Measurements from ENCODE around the gene EFCAB5.
"Not testable (repeated sequence)": the region's sequence is repeated elsewhere in the genome, so short reads cannot be mapped to it uniquely, and the experiment has no call there.

The EFCAB5 gene

GRCh38 chr17:30093463-30094147, 152.2 kb downstream of the EFCAB5 start:
- DNase-seq (ENCODE audit: low spot score) (peak; percentile 81), FAIRE-seq (no peak)

DNA sequence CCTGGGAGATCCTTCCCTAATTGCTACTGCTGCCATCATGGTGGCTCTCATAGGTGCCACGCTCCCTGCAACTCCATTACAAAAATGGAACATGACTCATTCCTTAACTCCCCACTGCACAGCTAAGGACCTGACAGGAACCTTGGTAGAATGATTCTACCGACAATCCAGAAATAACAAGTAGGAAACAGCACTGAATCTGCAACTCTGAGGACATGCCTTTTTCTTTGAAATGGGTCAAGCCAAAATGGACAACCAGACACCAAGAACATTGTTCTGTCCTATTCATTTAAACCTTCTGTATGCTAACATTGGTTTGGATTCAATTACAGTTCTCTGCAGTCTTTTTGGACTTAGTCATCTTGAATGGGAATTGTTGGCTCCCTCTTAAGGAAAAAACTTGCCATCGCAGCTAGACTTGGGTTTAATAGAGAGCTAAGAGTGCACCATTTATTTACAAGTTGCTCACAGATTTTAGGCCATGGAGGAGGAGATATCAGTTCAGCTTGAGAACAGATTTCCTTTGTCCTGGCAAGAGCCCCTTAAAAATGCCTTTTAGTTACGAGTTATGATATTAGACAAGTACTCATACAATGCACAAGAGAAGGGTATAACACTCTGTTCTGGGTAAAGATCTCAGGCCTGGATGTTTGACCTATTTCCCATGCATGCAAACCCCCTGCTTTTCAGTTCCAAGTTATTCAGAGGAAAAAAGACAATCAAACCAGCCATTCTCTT, 154.2 kb downstream of the EFCAB5 start:
- FAIRE-seq (peak; percentile 48), DNase-seq (ENCODE audit: low spot score) (peak; percentile 67)

DNA sequence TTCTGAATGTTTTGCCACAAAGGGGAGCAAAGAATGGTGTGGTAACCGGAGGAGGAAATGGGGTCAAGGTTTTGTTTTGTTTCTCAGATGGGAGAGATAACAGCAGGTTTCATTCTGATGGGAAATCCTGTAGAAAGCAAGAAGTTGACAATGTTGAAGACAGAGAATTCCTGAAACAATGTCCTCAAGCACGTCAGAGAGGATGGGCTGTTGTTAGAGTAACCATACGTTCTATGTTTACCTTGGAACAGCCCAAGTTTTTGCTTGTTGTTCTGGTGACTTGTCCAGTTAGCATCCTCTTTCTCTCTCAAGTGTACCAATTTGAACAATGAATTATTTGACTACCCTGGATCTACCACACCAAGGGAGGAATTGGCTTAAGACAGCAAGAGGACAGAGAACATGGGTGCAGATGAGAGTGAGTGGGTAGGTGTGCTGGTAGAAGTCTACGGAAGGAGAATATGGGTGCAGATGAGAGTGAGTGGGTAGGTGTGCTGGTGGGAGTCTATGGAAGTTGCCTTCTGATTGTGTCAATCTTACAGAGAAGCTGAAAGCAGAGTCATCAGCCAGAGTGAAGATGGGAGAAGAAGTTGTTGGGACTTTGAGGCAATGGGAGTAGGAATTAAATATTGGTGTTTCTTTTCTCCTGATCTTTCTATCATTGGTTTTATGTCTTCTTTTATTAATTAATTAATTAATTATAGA, 160.4 kb downstream of the EFCAB5 start:
- no peak for DNase-seq (ENCODE audit: low spot score)
- FAIRE-seq: no peak

DNA sequence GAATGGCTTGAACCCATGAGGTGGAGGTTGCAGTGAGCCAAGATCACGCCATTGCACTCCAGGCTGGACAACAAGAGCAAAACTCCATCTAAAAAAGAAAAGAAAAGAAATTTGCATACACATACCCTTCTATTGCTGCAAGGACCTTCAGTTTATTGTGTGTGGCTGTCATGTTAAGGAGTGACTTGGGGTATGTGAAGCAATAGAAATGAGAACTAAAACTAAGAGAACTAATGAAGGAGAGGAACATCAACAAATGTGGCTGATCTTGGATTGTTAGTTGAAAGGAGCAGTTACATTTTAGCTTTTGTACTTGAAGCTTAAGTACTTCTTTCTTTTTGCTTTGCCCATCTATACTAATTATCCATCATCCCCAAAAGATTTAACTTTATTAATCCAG, 162.5 kb downstream of the EFCAB5 start:
- DNase-seq (ENCODE audit: low spot score) (no peak), FAIRE-seq (no peak)

GRCh38 chr17:30104575-30105339, 163.3 kb downstream of the EFCAB5 start:
- FAIRE-seq (peak; percentile 74), DNase-seq (ENCODE audit: low spot score) (peak; percentile 80)

DNA sequence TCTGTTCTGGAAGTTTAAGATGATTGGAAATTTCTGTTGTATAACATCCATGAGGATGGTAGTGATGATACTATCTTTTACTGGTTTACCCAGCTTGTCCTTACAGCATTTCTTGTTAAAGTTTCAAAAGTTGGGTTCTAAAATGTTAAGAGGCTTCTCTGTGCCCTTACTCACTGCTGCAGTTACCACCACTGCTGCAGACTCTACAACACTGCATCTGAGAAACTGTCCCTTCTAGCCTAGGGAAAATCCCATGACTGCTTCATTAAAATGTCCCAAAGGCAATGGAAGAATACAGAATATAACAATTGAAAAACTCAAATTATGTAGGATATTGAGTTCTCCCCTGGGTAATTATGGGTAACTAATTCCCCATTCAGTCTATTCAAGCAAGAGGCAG, 171.4 kb downstream of the EFCAB5 start:
- FAIRE-seq (no peak), DNase-seq (ENCODE audit: low spot score) (no peak)

- FAIRE-seq (no peak), DNase-seq (ENCODE audit: low spot score) (peak; percentile 25)
Measured at GRCh38 chr17:30113213-30113612, 171.8 kb downstream of the EFCAB5 start.

- FAIRE-seq: no peak
- no peak for DNase-seq (ENCODE audit: low spot score)
Measured at GRCh38 chr17:30116345-30116660, 174.9 kb downstream of the EFCAB5 start.

GRCh38 chr17:30116661-30117551, 175.5 kb downstream of the EFCAB5 start, which contains the start of gene NSRP1:
Gene NSRP1, plus strand, starts transcription at chr17:30116816. Its CDS starts 28 bp downstream, at chr17:30116844.
- FAIRE-seq: peak; percentile 98
- peak; percentile 97 for DNase-seq (ENCODE audit: low spot score)

DNA sequence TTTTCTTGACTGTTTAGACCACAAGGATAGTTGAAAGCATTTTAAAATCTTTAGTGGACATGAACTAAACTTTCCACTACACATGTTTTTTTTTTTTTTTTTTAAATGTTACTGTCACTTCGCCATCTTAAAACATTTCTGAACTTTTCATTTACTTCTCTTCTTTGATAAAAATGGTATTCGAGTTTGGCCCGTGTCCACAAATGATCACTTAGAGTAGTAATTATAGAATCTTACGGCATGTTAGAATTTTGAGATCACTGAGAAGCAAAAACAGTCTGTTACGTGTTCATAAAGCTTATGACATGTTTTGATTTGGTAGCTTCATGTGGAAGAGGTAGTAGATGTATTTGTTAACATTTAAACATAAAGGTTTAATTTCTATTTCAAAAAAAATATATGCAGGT, 176.2 kb downstream of the EFCAB5 start:
- DNase-seq (ENCODE audit: low spot score) (no peak), FAIRE-seq (no peak)

GRCh38 chr17:30118635-30119034, 177.2 kb downstream of the EFCAB5 start:
- FAIRE-seq; DNase-seq (ENCODE audit: low spot score): not testable (repeated sequence)

DNA sequence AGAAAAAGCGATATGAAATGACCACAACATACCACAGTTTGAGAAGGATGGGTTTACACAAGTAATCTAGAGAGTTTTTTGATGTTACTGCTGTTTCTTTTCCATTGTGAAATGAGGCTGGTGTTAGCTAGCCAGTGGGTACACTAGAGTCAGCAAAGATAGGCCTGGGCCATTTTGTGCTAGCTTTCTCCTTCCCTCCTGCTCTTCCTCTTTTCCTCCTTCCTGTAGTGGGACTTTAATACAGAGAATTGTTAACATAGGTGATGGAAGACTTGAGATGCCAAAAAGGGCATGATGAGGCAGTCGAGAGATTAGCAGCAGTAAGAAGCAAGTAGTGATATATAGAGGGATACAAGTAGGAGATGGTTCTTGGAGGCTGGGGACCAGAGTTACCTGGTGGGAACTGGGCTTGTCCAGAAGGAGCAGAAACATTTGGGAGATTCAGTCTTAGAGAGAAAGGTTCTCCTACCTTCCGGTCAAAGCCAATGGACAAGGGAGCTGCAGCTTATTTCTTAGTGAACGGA, 182.9 kb downstream of the EFCAB5 start:
- FAIRE-seq: no peak
- no peak for DNase-seq (ENCODE audit: low spot score)

DNA sequence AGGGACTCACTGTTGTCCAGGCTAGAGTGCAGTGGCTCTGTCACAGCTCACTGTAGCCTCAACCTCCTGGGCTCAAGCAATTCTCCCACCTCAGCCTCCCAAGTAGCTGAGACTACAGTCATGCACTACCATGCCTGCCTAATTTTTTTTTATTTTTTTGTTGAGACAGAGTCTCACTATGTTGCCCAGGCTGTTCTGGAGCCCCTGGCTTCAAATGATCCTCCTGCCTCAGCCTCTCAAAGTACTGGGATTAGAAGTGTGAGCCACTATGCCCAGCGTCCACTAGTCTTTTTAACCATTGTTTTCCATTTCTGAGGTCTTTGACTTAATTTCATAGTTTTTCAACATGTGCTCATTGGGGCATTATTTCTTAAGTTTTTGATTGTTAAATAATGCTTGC, 188.7 kb downstream of the EFCAB5 start:
- FAIRE-seq: no peak
- DNase-seq (ENCODE audit: low spot score): no peak

DNA sequence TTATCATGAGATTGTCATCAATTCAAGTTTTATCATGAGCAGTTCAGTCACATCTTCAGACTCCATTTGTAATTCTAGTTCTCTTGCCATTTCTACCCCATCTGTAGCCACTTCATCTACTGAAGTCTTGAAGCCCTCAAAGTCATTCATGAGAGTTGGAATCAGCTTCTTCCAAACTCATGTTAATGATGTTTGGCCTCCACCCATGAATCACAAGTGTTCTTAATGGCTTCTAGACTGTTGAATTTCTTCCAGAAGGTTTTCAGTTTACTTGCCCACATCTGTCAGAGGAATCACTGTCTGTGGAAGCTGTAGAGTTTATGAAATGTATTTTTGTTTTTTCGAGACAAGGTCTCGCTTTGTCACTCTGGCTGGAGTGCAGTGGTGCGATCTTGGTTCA, 191.2 kb downstream of the EFCAB5 start:
- DNase-seq (ENCODE audit: low spot score) (no peak), FAIRE-seq (no peak)

DNA sequence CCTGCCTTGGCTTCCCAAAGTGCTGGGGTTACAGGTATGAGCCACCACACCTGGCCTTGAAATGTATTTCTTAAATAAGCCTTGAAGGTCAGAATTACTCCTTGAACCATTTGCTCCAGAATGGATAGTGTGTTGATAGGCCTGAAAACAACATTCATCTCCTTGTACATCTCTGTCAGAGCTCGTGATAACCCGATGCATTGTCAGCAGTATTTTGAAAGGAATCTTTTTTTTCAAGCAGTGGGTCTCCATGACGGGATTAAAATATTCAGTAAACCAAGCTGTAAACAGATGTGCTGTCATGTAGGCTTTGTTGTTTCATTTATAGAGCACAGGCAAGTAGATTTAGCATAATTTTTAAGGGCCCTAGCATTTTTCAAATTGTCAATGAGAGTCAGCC, 191.8 kb downstream of the EFCAB5 start:
- no peak for FAIRE-seq
- no peak for DNase-seq (ENCODE audit: low spot score)

DNA sequence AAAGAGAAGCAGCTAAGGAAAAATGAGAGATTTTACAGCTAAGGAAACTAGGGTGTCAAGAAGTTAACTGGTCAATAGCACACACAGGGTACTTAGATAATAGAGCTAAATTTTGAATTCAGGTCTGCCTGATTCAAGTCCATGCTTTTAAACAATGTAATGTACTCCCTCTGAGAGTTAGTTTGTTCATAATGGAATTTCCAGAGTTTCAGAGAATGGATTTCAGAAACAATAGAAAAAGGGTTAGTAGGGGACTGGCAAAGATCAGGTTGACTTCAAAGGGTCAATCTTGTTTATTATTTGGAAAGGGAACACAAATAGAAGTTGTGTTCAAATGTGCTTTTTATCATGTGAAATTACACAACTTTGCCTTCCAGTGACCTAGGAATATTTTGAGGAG, 193.1 kb downstream of the EFCAB5 start:
- no peak for FAIRE-seq

GRCh38 chr17:30137158-30137557, 195.7 kb downstream of the EFCAB5 start:
- FAIRE-seq (no peak), DNase-seq (ENCODE audit: low spot score) (no peak)

More for the DNA sequence above, 193.1 kb downstream of the EFCAB5 start:
- DNase-seq (ENCODE audit: low spot score): no peak

DNA sequence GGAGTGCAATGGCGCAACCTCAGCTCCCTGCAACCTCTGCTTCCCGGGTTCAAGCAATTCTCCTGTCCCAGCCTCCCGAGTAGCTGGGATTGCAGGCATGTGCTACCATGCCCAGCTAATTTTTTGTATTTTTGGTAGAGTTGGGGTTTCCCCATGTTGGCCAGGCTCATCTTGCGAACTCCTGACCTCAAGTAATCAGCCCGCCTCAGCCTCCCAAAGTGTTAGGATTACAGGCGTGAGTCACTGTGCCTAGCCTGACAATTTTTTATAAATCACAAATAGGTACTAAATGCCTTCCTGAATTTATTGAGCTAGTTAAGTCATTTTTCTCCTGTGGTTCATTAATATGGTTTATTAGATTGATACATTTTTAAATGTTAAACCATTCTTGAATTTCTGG, 206.4 kb downstream of the EFCAB5 start:
- not testable (repeated sequence) for DNase-seq (ENCODE audit: low spot score); FAIRE-seq

GRCh38 chr17:30148376-30148775, 206.9 kb downstream of the EFCAB5 start:
- DNase-seq (ENCODE audit: low spot score) (no peak), FAIRE-seq (no peak)

DNA sequence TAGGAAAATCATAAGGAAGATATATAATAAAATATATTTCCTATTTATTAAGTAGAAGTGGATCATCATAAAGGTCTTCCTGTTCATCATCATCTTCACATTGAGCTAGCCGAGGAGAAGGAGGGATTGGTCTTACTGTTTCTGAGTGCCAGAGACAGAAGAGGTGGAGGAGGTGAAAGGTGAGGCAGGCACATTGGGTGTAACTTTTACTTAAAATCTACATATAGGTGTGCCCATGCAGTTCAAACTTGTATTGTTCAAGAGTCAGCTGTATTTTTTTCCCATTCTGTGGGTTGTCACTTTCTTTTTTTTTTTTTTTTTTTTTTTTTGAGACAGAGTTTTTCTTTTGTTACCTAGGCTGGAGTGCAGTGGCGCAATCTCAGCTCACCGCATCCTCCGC, 210.0 kb downstream of the EFCAB5 start:
- FAIRE-seq (no peak), DNase-seq (ENCODE audit: low spot score) (no peak)
